RWPE1 (cell line): ENCODE results near the gene RBL2.

Experiments
- CTCF ChIA-PET: fragments of 350-600 bp; sonication (Branson Sonifier 250); formaldehyde crosslinking; extraction: SDS; loops from one replicate; lab custom pipeline; 2021; lab: Yijun Ruan, JAX
- POLR2A ChIA-PET: fragments of 400-600 bp; formaldehyde crosslinking; extraction: SDS; loops from one replicate; lab custom pipeline; 2020; ENCODE audit warnings: antibody characterized with exemption; ENCODE audit not compliant: low non-redundant PET; lab: Yijun Ruan, JAX
- DNase-seq: peaks from one replicate; pipeline ENCODE4 v3.0.0; 2012; ENCODE audit warnings: low spot score
- H3K27ac ChIP-seq: fragments of 450-650 bp; 2 replicates; pipeline ENCODE4 v1.5.1; 2017
- TF ChIP-seq, protein P1 (sequence below): fragments of 450-650 bp; conservative IDR thresholded peaks from 2 replicates; pipeline ENCODE4 v1.5.1; 2017; ENCODE audit warnings: low read depth, mild to moderate bottlenecking

Gene RBL2

GRCh38 chr16:53486230-53486629 lies 52.0 kb downstream of the RBL2 start:
- CTCF ChIA-PET: no interaction called here
- POLR2A ChIA-PET: no interaction called here
- no peak for DNase-seq
- TF ChIP-seq, protein P1, sequence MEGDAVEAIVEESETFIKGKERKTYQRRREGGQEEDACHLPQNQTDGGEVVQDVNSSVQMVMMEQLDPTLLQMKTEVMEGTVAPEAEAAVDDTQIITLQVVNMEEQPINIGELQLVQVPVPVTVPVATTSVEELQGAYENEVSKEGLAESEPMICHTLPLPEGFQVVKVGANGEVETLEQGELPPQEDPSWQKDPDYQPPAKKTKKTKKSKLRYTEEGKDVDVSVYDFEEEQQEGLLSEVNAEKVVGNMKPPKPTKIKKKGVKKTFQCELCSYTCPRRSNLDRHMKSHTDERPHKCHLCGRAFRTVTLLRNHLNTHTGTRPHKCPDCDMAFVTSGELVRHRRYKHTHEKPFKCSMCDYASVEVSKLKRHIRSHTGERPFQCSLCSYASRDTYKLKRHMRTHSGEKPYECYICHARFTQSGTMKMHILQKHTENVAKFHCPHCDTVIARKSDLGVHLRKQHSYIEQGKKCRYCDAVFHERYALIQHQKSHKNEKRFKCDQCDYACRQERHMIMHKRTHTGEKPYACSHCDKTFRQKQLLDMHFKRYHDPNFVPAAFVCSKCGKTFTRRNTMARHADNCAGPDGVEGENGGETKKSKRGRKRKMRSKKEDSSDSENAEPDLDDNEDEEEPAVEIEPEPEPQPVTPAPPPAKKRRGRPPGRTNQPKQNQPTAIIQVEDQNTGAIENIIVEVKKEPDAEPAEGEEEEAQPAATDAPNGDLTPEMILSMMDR: no peak
- no peak overlapping the region for H3K27ac ChIP-seq

DNA sequence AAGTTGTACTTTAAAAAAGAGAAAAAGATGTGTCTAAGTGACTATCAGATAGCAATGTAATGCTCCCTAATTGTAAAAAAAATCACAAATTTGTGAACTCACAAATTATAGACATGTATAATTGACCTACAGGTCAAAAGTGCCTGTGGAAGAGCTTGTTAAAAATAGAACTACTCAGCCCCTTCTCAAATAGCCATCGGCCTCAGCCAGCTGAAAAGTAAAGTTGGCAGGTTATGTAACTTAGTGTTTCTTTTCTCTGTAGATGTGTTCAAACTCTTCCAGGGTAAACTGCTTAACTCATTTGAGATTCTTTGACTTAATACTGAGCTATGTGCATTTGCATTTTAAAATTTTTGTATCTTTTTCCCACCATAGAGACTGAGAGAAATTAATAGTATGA lies 55.5 kb downstream of the RBL2 start:
- ChIA-PET POLR2A (no interaction called here), CTCF (interaction anchor here (0.6 kb wide), 1 partner anchor 35 kb away, joined by 3 read pairs; no protein-coding TSS in a partner anchor)
- no peak overlapping the region for H3K27ac ChIP-seq
- no peak for DNase-seq
- TF ChIP-seq, protein P1: no peak

DNA sequence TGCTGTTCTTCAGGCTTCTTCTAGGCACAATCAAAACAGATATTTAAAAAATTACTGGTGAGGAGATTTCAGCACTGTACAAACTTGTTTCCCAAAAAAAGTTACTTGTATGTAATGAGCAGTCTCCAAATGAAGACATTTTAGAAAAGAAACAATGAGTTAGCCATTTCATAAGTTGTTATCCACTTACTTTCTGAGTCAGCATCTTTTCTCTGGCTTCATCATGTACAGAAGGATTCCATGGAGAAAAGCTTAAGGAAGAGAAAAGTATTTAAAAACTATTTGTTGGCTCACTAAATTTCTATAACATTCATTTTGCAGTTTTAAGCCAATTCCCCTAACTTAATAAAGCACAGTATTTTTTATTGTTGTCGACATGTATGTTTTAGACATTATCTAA lies 58.2 kb downstream of the RBL2 start:
- CTCF ChIA-PET: no interaction called here
- H3K27ac ChIP-seq: no peak overlapping the region
- POLR2A ChIA-PET: no interaction called here
- TF ChIP-seq, protein P1: no peak
- DNase-seq: no peak

DNA sequence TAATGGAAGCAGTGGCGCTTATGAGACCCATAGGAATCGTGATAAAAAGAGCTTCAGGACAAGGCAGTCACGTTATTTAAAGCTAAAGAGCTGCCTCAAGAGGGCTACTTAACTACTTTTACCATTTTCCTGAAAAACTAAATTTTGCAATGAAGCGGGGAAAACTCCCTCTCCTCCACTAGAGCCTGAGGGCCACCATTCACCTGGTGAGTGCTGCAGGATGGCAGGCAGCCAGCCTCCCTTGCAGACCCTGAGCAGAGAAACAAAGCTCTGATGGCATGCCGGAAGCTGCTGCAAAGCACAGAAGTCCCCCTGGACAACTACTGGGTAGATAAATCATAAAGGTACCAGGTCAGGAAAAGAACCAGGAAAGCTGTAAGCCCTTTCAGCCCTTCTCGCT lies 60.4 kb downstream of the RBL2 start:
- ChIA-PET POLR2A (no interaction called here), CTCF (no interaction called here)
- H3K27ac ChIP-seq: no peak overlapping the region
- no peak for DNase-seq
- TF ChIP-seq, protein P1: no peak

DNA sequence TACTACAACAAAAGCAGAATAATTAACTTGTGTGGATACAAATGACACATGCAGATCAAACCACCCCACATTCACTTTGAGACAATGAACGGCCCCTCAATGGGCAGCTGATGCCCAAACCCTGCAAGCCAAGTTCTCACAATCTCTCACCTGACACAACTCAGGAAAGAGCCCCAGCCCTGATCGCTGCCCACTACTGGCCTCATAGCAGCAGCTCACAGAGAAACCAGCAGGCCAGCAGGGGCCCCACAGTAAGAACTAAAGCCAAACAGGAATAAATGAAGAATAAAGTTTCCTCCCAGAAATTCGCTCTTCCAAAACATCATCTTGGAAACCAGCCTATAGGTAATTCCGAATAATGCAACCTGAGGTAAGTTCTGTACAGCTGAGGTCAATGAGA lies 61.1 kb downstream of the RBL2 start:
- TF ChIP-seq, protein P1: no peak
- no peak for DNase-seq
- H3K27ac ChIP-seq: no peak overlapping the region
- CTCF ChIA-PET: no interaction called here
- POLR2A ChIA-PET: no interaction called here

DNA sequence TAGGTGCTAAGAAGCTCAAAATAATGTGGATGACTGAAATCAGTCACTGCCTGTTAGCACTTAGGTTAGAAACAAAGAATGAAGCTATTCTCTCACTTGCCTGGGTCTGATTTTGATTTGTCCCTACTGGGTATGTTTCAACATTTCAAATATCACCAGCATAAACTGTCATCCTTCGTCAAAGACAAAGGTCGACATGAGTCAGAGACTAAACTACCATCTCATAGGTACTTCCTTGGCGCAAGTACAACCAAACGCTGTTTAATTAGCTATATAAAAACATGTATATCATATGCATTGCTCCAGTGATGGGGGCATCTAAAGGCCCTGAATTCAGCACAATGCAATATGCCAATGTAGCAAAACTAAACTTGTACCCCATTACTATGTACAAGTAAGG lies 64.7 kb downstream of the RBL2 start:
- no peak for DNase-seq
- TF ChIP-seq, protein P1: no peak
- H3K27ac ChIP-seq: no peak overlapping the region
- CTCF ChIA-PET: interaction anchor here (0.7 kb wide), 1 partner anchor 16 kb away, joined by 3 read pairs; no protein-coding TSS in a partner anchor
- POLR2A ChIA-PET: no interaction called here
